Stomach (tissue), 9 donors: ENCODE data around the gene CHD9. TPM values are rescaled to one million over a fixed set of nuclear protein-coding genes. Genes with fewer than 3 reads are reported as not detected.

Experiments used
- DNase-seq, 2 donors: peaks; one replicate each; pipeline versions ENCODE4 v3.0.0 to v3.0.0-alpha.2; 2013 to 2019
- H3K27ac ChIP-seq, 5 donors: fragments of 200-600 bp in 4 of 5; sonication (generic) in 4 of 5; one replicate each; pipeline ENCODE4 v1.5.1; 2013 to 2019; ENCODE audit warnings: mild to moderate bottlenecking in 1 of 5, moderate library complexity in 1 of 5
- H3K27me3 ChIP-seq, 3 donors: fragments of 200-600 bp; sonication (generic); one replicate each; pipeline ENCODE4 v1.5.1; 2017 to 2019; ENCODE audit warnings: mixed run types in 1 of 3
- H3K36me3 ChIP-seq, 4 donors: fragments of 200-600 bp; sonication (generic); 1 replicate in 3 of 4; 2 replicates in 1 of 4; pipeline ENCODE4 v1.5.1; 2016 to 2019
- H3K4me1 ChIP-seq, 4 donors: fragments of 200-600 bp; sonication (generic); one replicate each; pipeline ENCODE4 v1.5.1; 2016 to 2019
- H3K4me3 ChIP-seq, 4 donors: fragments of 200-600 bp; sonication (generic) in 3 of 4; one replicate each; pipeline ENCODE4 v1.5.1; 2016 to 2019; ENCODE audit warnings: mild to moderate bottlenecking in 1 of 4
- H3K9me3 ChIP-seq, 4 donors: fragments of 200-600 bp; sonication (generic); one replicate each; pipeline ENCODE4 v1.5.1; 2016 to 2019
- EP300 ChIP-seq: sonication (generic); formaldehyde crosslinking; IDR thresholded peaks from one replicate; pipeline ENCODE4 v1.6.1; 2017; ENCODE audit warnings: antibody characterized with exemption
- POLR2A ChIP-seq, 4 donors: fragments of 450-650 bp; IDR thresholded peaks; one replicate each; pipeline ENCODE4 v1.6.1; 2016; ENCODE audit warnings: antibody characterized with exemption in 4 of 4, control low read depth in 2 of 4, mild to moderate bottlenecking in 1 of 4, moderate library complexity in 1 of 4
- POLR2AphosphoS5 ChIP-seq, 3 donors: sonication (generic); formaldehyde crosslinking; IDR thresholded peaks; one replicate each; pipeline ENCODE4 v1.6.1; 2016; ENCODE audit warnings: antibody characterized with exemption in 3 of 3
- WGBS, 5 donors: extraction: QIAGEN DNeasy Blood & Tissue Kit in 3 of 5; methylation state at CpG; one replicate each; pipeline versions ENCODE4 v1.1.5 to v1.1.7; 2013 to 2018; 5-methylcytosine and 5-hydroxymethylcytosine counted together
- intact Hi-C: fragments of 100-400 bp; cut with DNase I; formaldehyde crosslinking; loops from one replicate; pipeline ENCODE4 v1.15.1; 2023; ENCODE audit warnings: low total_unique reads
- polyA plus RNA-seq, 3 donors: library from polyadenylated mRNA; stranded (reverse); fragments of 200-250 nt; gene quantifications; one replicate each; pipeline ENCODE4 v1.2.3, GENCODE V29; 2013
- total RNA-seq, 5 donors: library from RNA; depleted of rRNA; stranded (reverse); fragments of >200 nt; gene quantifications; one replicate each; pipeline versions ENCODE4 v1.1.0 to v1.2.3, GENCODE V29; 2014 to 2016
- TF ChIP-seq, protein P1 (sequence below), 7 experiments: fragments of 450-650 bp in 4 of 7; fragments of 200-600 bp in 3 of 7; sonication (generic) in 3 of 7; IDR thresholded peaks; one replicate each; pipeline ENCODE4 v1.5.1; 2016 to 2019; ENCODE audit warnings: antibody characterized with exemption in 7 of 7, control low read depth in 2 of 7, mild to moderate bottlenecking in 1 of 7
- donor health status: healthy with polysubstance abuse.
- donor health status: Bipolar disorder and iron deficiency.
- donor health status: healthy.

The CHD9 gene
- total and polyA plus RNA-seq, 8 donors: 8.1 to 224 (median 29.4) TPM

DNA sequence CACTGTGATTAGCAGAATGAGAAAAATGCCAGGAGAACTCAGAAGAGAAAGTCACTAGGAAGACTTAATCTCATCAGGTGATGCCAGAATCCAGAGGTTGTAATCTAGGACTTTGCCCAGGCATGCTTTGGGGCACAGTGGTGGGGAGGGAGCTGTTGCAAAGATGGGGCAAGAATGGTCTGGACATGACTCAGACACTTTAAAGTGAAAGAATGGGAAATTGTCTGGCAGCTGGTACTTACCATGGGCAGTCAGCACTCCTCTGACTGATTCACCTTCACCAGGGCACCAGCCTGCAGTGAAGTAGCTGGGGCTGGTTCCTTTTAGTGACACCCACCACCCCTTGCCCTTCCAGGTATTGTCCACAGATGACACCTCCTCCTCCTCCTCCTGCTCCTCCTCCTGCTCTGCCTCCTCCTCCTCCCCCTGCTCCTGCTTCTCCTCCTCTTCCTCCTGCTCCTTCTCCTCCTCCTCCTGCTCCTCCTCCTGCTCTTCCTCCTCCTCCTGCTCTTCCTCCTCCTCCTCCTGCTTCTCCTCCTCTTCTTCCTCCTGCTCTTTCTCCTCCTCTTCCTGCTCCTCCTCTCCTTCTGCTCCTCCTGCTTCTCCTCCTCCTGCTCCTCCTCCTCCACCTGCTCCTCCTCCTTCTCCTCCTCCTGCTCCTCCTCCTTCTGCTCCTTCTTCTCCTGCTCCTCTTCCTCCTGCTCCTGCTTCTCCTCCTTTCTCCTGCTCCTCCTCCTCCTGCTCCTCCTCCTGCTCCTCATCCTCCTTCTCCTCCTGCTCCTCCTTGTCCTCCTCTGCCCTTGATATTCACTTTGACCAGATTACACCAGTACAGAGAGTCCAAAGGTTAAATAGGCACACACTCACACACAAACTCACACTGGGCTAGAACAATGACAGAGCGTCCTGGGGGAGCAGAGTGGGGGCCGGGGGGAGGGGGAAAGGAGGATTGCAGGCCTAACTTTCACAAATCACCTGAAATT is 2.0 kb upstream of the CHD9 start, which contains the start of gene CHD9NB:
TSS of gene CHD9NB (minus strand) at position 379 of the 983 bp plus-strand sequence. CDS start 8,739 bp downstream, outside the sequence.
- Histone ChIP-seq H3K9me3 (no peaks in the 10 kb centered on the region), H3K4me1 (peaks cover 21 to 56% (median 38%) of the 10 kb centered on the region in 4 donors), H3K27ac (peak within 1 kb of the TSS in 3 of 5 donors; percentile 10 to 46 (median 31)), H3K27me3 (no peaks in the 10 kb centered on the region), H3K4me3 (no peak within 1 kb of the TSS), H3K36me3 (no peaks in the 10 kb centered on the region)
- peak in 1 of 2 donors; percentile 70 for DNase-seq
- WGBS, 5 donors: 33 to 59% (median 39%) methylated on average over 2 of the region's 2 CpGs
- no peak for TF ChIP-seq EP300
- peak in 1 of 3 donors; percentile 48 for TF ChIP-seq POLR2AphosphoS5 (IDR thresholded peaks at IDR 0.05)
- TF ChIP-seq, protein P1, sequence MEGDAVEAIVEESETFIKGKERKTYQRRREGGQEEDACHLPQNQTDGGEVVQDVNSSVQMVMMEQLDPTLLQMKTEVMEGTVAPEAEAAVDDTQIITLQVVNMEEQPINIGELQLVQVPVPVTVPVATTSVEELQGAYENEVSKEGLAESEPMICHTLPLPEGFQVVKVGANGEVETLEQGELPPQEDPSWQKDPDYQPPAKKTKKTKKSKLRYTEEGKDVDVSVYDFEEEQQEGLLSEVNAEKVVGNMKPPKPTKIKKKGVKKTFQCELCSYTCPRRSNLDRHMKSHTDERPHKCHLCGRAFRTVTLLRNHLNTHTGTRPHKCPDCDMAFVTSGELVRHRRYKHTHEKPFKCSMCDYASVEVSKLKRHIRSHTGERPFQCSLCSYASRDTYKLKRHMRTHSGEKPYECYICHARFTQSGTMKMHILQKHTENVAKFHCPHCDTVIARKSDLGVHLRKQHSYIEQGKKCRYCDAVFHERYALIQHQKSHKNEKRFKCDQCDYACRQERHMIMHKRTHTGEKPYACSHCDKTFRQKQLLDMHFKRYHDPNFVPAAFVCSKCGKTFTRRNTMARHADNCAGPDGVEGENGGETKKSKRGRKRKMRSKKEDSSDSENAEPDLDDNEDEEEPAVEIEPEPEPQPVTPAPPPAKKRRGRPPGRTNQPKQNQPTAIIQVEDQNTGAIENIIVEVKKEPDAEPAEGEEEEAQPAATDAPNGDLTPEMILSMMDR (IDR thresholded peaks at IDR 0.05): no peak
- no peak for TF ChIP-seq POLR2A (IDR thresholded peaks at IDR 0.05)
- intact Hi-C loops: loop anchor here (10.0 kb wide), 1 partner anchor 102 kb away; no protein-coding TSS in a partner anchor

- Histone ChIP-seq H3K27me3 (no peaks in the 10 kb centered on the region), H3K36me3 (no peaks in the 10 kb centered on the region), H3K9me3 (no peaks in the 10 kb centered on the region), H3K27ac (peak overlapping the region; percentile 81 to 94 (median 90)), H3K4me1 (peaks cover 21 to 58% (median 41%) of the 10 kb centered on the region in 4 donors), H3K4me3 (peak overlapping the region; percentile 67 to 80 (median 72))
- TF ChIP-seq, protein P1 (IDR thresholded peaks at IDR 0.05): no peak
- TF ChIP-seq EP300: no peak
- no peak for TF ChIP-seq POLR2A (IDR thresholded peaks at IDR 0.05)
- peak; percentile 57 to 75 for DNase-seq
- intact Hi-C loops: loop anchor here (10.0 kb wide), 1 partner anchor 101 kb away; no protein-coding TSS in a partner anchor
- 48 to 53% (median 53%) methylated on average over 13 of the region's 13 CpGs for WGBS, 5 donors
Measured at GRCh38 chr16:53053967-53054669, 673 bp upstream of the CHD9 start.

DNA sequence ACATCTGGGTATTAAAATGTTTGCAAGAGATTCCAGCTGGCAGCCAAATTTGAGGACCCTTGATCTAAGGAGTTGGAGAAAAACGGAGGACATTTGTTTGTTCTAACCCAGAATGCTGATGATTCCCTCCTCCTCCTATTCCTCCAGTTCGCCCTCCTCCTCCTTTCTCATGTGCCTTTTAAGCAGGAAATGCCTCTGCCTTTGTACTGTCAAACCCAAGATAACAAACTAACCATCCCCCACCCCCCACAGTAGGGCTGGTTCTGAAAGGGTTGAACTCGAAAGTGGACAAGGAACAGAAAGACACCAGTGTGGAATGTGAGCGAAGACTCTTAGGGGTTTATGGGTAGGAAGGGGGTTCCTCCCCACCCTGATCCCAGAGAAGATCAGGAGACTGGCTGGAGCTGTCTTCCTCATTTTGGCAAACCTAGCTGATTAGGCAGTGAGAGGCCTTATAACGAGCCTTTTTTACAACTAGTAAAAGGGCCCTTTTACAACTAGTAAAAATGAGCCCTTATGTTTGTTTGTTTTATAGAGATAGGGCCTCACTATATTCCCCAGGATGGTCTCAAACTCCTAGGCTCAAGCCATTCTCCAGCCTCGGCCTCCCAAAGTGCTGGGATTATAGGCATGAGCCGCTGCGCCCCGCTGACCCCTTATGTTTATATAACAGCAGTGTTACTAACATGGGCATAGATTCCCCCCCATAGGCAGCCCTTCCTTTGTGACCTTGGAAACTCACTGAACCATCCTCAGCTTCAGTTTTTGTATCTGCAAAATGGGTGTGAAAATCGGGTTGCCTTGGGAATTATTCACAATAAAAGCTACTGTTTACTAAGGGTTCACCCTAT is 975 bp downstream of the CHD9 start:
- H3K27ac ChIP-seq: peak overlapping the region; percentile 81 to 94 (median 90)
- H3K27me3 ChIP-seq: no peaks in the 10 kb centered on the region
- peak in 1 of 2 donors; percentile 78 for DNase-seq
- H3K4me3 ChIP-seq: peak overlapping the region; percentile 67 to 80 (median 72)
- no peaks in the 10 kb centered on the region for H3K9me3 ChIP-seq
- 25 to 40% (median 30%) methylated on average over 10 of the region's 10 CpGs for WGBS, 5 donors
- intact Hi-C loops: loop anchor here (10.0 kb wide), 1 partner anchor 99 kb away; no protein-coding TSS in a partner anchor
- H3K4me1 ChIP-seq: peaks cover 21 to 58% (median 41%) of the 10 kb centered on the region in 4 donors
- no peaks in the 10 kb centered on the region for H3K36me3 ChIP-seq
- TF ChIP-seq POLR2A (IDR thresholded peaks at IDR 0.05) (no peak), POLR2AphosphoS5 (IDR thresholded peaks at IDR 0.05) (peak in 1 of 3 donors; percentile 21)

GRCh38 chr16:53056392-53056881 is 1.6 kb downstream of the CHD9 start:
- peak overlapping the region in 4 of 5 donors; percentile 89 to 94 (median 90) for H3K27ac ChIP-seq
- no peaks in the 10 kb centered on the region for H3K27me3 ChIP-seq
- no peaks in the 10 kb centered on the region for H3K36me3 ChIP-seq
- TF ChIP-seq POLR2AphosphoS5 (IDR thresholded peaks at IDR 0.05) (no peak), EP300 (no peak), POLR2A (IDR thresholded peaks at IDR 0.05) (no peak)
- TF ChIP-seq, protein P1 (IDR thresholded peaks at IDR 0.05): no peak
- peak overlapping the region in 3 of 4 donors; percentile 67 to 80 (median 74) for H3K4me3 ChIP-seq
- no peak for DNase-seq
- H3K9me3 ChIP-seq: no peaks in the 10 kb centered on the region
- intact Hi-C loops: loop anchor here (10.0 kb wide), 1 partner anchor 98 kb away; no protein-coding TSS in a partner anchor
- peaks cover 23 to 63% (median 43%) of the 10 kb centered on the region in 4 donors for H3K4me1 ChIP-seq
- 67 to 82% (median 79%) methylated on average over 8 of the region's 8 CpGs for WGBS, 5 donors
